Cardiac muscle cell (in vitro differentiated cells and primary cell): ENCODE data around the gene HIF1AN. TPM values are rescaled to one million over a fixed set of nuclear protein-coding genes. Genes with fewer than 3 reads are reported as not detected.

Experiments used
- DNase-seq, 2 donors: peaks; one replicate each; pipeline versions ENCODE4 v3.0.0 to v3.0.0-alpha.2; 2010 to 2017; ENCODE audit warnings: low read depth in 1 of 2, low spot score in 1 of 2
- H3K27ac ChIP-seq: fragments of 200-600 bp; sonication (generic); 2 replicates; pipeline ENCODE4 v1.5.1; 2016
- H3K27me3 ChIP-seq: fragments of 200-600 bp; sonication (generic); 2 replicates; pipeline ENCODE4 v1.6.0; 2016; ENCODE audit warnings: control low read depth
- H3K36me3 ChIP-seq: fragments of 200-600 bp; sonication (generic); 2 replicates; pipeline ENCODE4 v1.5.1; 2016; ENCODE audit warnings: control low read depth
- H3K4me1 ChIP-seq: fragments of 200-600 bp; sonication (generic); 2 replicates; pipeline ENCODE4 v1.8.1; 2017; ENCODE audit warnings: low read depth, mild to moderate bottlenecking, mixed run types
- H3K4me3 ChIP-seq: fragments of 200-600 bp; sonication (generic); 2 replicates; pipeline ENCODE4 v1.5.1; 2016; ENCODE audit warnings: mild to moderate bottlenecking
- H3K9me3 ChIP-seq: fragments of 200-600 bp; sonication (generic); 2 replicates; pipeline ENCODE4 v1.5.1; 2017; ENCODE audit warnings: low read depth, mild to moderate bottlenecking, control low read depth
- CTCF ChIP-seq: IDR thresholded peaks from 2 replicates; pipeline ENCODE4 v1.5.1; 2012; ENCODE audit warnings: low read depth, mild to moderate bottlenecking, low read length
- polyA plus RNA-seq: library from polyadenylated mRNA; unstranded; fragments of >200 nt; fragmentation: Nextera tagmentation; extraction: Ambion mirVana; gene quantifications from 2 replicates; pipeline ENCODE4 v1.2.1, GENCODE V29; 2016
- total RNA-seq: library from RNA; depleted of rRNA; stranded (reverse); fragments of >200 nt; gene quantifications from 2 replicates; pipeline ENCODE4 v1.2.3, GENCODE V29; 2016

HIF1AN gene
- total and polyA plus RNA-seq, 2 experiments from 2014 or later: 20.3 to 40.2 TPM

- no peak for TF ChIP-seq CTCF
- no peak overlapping the region for H3K4me3 ChIP-seq
- H3K36me3 ChIP-seq: no peaks in the 10 kb centered on the region
- no peaks in the 10 kb centered on the region for H3K9me3 ChIP-seq
- no peak for DNase-seq
- no peak overlapping the region for H3K27ac ChIP-seq
- no peaks in the 10 kb centered on the region for H3K4me1 ChIP-seq
- no peaks in the 10 kb centered on the region for H3K27me3 ChIP-seq
Observed at GRCh38 chr10:100554902-100555301, 19.2 kb downstream of the HIF1AN start.

GRCh38 chr10:100560248-100560647 lies 24.5 kb downstream of the HIF1AN start:
- no peaks in the 10 kb centered on the region for H3K4me1 ChIP-seq
- no peak overlapping the region for H3K4me3 ChIP-seq
- no peaks in the 10 kb centered on the region for H3K36me3 ChIP-seq
- no peak for TF ChIP-seq CTCF
- no peak overlapping the region for H3K27ac ChIP-seq
- no peaks in the 10 kb centered on the region for H3K27me3 ChIP-seq
- no peak for DNase-seq
- no peaks in the 10 kb centered on the region for H3K9me3 ChIP-seq

- Histone ChIP-seq H3K27me3 (no peaks in the 10 kb centered on the region), H3K4me3 (no peak overlapping the region), H3K4me1 (no peaks in the 10 kb centered on the region), H3K36me3 (no peaks in the 10 kb centered on the region), H3K27ac (no peak overlapping the region), H3K9me3 (no peaks in the 10 kb centered on the region)
- DNase-seq: no peak
- TF ChIP-seq CTCF: no peak
Observed at GRCh38 chr10:100561005-100561404, 25.3 kb downstream of the HIF1AN start.

- Histone ChIP-seq H3K27ac (no peak overlapping the region), H3K4me1 (no peaks in the 10 kb centered on the region), H3K27me3 (no peaks in the 10 kb centered on the region), H3K36me3 (no peaks in the 10 kb centered on the region), H3K4me3 (no peak overlapping the region), H3K9me3 (no peaks in the 10 kb centered on the region)
- DNase-seq: peak; percentile 85 to 87
- TF ChIP-seq CTCF: peak; percentile 98
Observed at GRCh38 chr10:100562008-100562672, 26.4 kb downstream of the HIF1AN start.

- Histone ChIP-seq H3K4me1 (no peaks in the 10 kb centered on the region), H3K27me3 (peaks cover 4% of the 10 kb centered on the region), H3K9me3 (no peaks in the 10 kb centered on the region), H3K36me3 (no peaks in the 10 kb centered on the region), H3K4me3 (no peak overlapping the region), H3K27ac (no peak overlapping the region)
- DNase-seq: no peak
- no peak for TF ChIP-seq CTCF
Observed at GRCh38 chr10:100565206-100565985, 29.7 kb downstream of the HIF1AN start.
